ENCODE measurements around the gene SSBP4. TPM values are rescaled to one million over a fixed set of nuclear protein-coding genes. Genes with fewer than 3 reads are reported as not detected.

SSBP4 gene
- total and polyA plus RNA-seq, 2 of the 4 experiments (the other 2 are of a cell fraction), result 14.9 to 39.7 TPM

- POLR2A ChIA-PET (ENCODE audit: unreplicated experiment), result no interaction called here
Measured at GRCh38 chr19:18401580-18402112, 17.6 kb upstream of the SSBP4 start.

More at GRCh38 chr19:18401580-18402112, 17.6 kb upstream of the SSBP4 start:
- ATAC-seq (ENCODE audit: low read depth), result peak; percentile 59
- CTCF ChIA-PET, result interaction anchor here (0.5 to 0.9 kb wide), 2 partner anchors 9 to 21 kb away, joined by 3 read pairs; no protein-coding TSS in a partner anchor
- Histone ChIP-seq H2AK9ac (replicated peaks; ENCODE audit: low read depth, low read length, poor library complexity) (peak overlapping the region; percentile 9), H2AK5ac (ENCODE audit: low read depth, low read length) (peak overlapping the region; percentile 20; the same call in 1 of the 2 replicates), H3K23ac (ENCODE audit: low read depth, low read length) (no peak overlapping the region), H3K4me1 (ENCODE audit: control insufficient read depth, insufficient read depth, low read length) (peaks cover 21% of the 10 kb centered on the region), H4K8ac (ENCODE audit: low read depth in 2 of 2, low read length in 2 of 2) (peak overlapping the region in 1 of 2 experiments; percentile 52; a peak in 1 of 4 replicates), H3K4ac (ENCODE audit: low read depth, low read length) (peak overlapping the region; percentile 62; the same call in 1 of the 2 replicates), H3K4me3 (ENCODE audit: insufficient read depth, low read depth, low read length) (no peak overlapping the region), H2BK120ac (ENCODE audit: low read depth, low read length) (no peak overlapping the region; the same call in 1 of the 2 replicates), H2BK15ac (ENCODE audit: low read depth, low read length) (peak overlapping the region; percentile 2; the same call in 1 of the 3 replicates), H3K9me1 (ENCODE audit: insufficient read depth, low read length) (peaks cover 6% of the 10 kb centered on the region; the same call in 1 of the 2 replicates), H3K18ac (ENCODE audit: low read depth, low read length) (no peak overlapping the region), H3K14ac (replicated peaks; ENCODE audit: low read depth, low read length) (no peak overlapping the region), H3K79me1 (ENCODE audit: low read depth in 1 of 2, low read length in 2 of 2) (no peaks in the 10 kb centered on the region), H4K91ac (ENCODE audit: insufficient read depth, low read depth, low read length) (no peak overlapping the region), H3K9me3 (ENCODE audit: control insufficient read depth, insufficient read depth, low read length) (no peaks in the 10 kb centered on the region), H3K9ac (ENCODE audit: low read depth, low read length) (no peak overlapping the region), H4K20me1 (ENCODE audit: insufficient read depth, low read length) (no peaks in the 10 kb centered on the region), H3K36me3 (ENCODE audit: control insufficient read depth, insufficient read depth, low read length) (no peaks in the 10 kb centered on the region), H2AFZ (replicated peaks; ENCODE audit: low read length, poor library complexity) (no peak overlapping the region), H3K27ac (ENCODE audit: insufficient read depth, low read length) (no peak overlapping the region), H3K56ac (ENCODE audit: extremely low read depth, insufficient read depth, low read length) (no peak overlapping the region), H2BK5ac (ENCODE audit: low read depth, low read length, poor library complexity, severe bottlenecking) (no peak overlapping the region), H4K5ac (ENCODE audit: low read depth, low read length) (no peak overlapping the region; the same call in 1 of the 2 replicates), H3K27me3 (ENCODE audit: control insufficient read depth, insufficient read depth, low read length) (no peaks in the 10 kb centered on the region), H2BK20ac (ENCODE audit: low read depth, low read length) (no peak overlapping the region), H3K4me2 (ENCODE audit: low read depth, low read length) (no peak overlapping the region)
- in situ Hi-C loops (cut with MboI; ENCODE audit: low sequenced_read_pairs) (loop anchor here (10.0 kb wide), 1 partner anchor 127 kb away; the partner anchor contains the start of gene IQCN), intact Hi-C loops (cut with micrococcal nuclease) (no loop called here), dilution Hi-C loops (cut with HindIII; ENCODE audit: low sequenced_read_pairs, unreplicated experiment) (no loop called here)
- DNase-seq, result peak; percentile 69
- WGBS, 2 experiments (ENCODE audit: extremely low coverage in 2 of 2, insufficient read length in 1 of 2), result 51% methylated on average over 4 of the region's 7 CpGs; no CpG with 5 or more reads in 1 of the 2 experiments
- TF ChIP-seq CTCF (conservative IDR thresholded peaks at IDR 0.05; ENCODE audit: low read depth, low read length), result peak; percentile 45
- peak; percentile 39; the same call in 1 of the 2 replicates for TF ChIP-seq SMC3 (IDR thresholded peaks at IDR 0.05; ENCODE audit: low read depth, low read length)
- no peak for TF ChIP-seq MAZ (IDR thresholded peaks at IDR 0.05; ENCODE audit: borderline replicate concordance, low read depth, low read length)
- BruUV-seq (replicated peaks), result no TSS peak
